OCI-M1 (cell line): ENCODE measurements around the gene CDK5RAP2.
A peak's percentile ranks its signal among the peaks of the same experiment; 100 is the strongest.
"Not testable (repeated sequence)": the region's sequence is repeated elsewhere in the genome, so short reads cannot be mapped to it uniquely, and the experiment has no call there.

Source experiments
- DNase-seq: peaks from one replicate; lab custom pipeline; 2025; lab: John Stamatoyannopoulos, UW

The CDK5RAP2 gene

GRCh38 chr9:120580051-120580896 is at the start of gene CDK5RAP2:
Gene CDK5RAP2 (minus strand): TSS chr9:120580167. CDS start chr9:120579978, 189 bp downstream.
- DNase-seq: peak; percentile 98

DNA sequence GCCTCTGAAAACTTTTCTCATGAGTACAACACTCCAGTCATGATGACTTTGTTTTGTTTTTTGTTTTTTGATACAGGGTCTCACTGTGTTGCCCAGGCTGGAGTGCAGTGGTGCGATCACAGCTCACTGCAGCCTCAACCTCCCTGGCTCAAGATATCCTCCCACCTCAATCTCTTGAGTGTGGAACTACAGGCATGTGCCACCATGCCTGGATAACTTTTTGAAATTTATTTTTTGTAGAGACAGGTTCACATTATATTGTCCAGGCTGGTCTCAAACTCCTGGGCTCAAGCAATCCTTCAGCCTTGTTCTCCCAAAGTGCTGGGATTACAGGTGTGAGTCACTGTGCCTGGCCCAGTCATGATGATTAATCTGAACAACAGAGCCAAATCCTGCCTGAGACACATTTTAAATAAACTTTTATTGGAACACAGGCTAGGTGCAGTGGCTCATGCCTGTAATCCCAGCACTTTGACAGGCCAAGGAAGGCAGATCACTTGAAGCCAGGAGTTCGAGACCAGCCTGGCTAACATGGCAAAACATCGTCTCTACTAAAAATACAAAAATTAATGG is 49.0 kb upstream of the CDK5RAP2 start:
- DNase-seq: not testable (repeated sequence)

- DNase-seq: no peak
These were observed 48.4 kb upstream of the CDK5RAP2 start for GRCh38 chr9:120628207-120628924.

DNA sequence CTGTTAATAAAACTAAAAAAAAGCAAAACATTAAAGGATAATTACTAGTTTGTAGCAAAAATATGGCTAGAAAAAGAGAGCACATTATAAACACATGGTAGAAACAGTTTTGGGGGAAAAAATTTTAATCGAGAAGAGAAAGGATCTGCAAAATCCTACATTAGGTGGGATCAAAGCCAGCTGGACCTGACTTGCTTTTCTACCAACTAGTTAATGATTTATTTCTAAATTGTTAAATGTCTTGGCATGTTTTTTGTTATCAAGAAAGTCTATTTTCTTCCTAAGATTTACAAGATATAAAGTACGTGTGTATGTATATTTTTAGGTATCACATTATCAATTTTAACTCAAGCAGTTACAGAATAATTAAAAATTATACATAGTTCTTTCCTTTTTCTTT is 47.1 kb upstream of the CDK5RAP2 start:
- DNase-seq: no peak

- no peak for DNase-seq
These were observed 46.5 kb upstream of the CDK5RAP2 start for GRCh38 chr9:120626512-120626911.

DNA sequence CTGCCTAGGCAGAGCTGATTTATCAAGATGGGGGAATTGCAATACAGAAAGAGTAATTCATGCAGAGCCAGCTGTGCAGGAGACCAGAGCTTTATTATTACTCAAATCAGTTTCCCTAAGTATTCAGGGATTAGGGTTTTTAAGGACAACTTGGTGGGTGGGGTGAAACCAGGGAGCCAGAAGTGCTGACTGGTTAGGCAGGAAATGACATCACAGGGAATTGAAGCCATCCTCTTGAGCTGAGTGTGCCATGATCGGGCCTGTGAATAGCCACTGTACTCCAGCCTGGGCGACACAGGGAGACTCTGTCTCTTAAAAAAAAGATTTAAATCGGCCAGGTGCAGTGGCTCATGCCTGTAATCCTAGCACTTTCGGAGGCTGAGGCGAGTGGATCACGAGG is 45.3 kb upstream of the CDK5RAP2 start:
- DNase-seq: no peak

- DNase-seq: no peak
These were observed 42.8 kb upstream of the CDK5RAP2 start for GRCh38 chr9:120622790-120623189.

DNA sequence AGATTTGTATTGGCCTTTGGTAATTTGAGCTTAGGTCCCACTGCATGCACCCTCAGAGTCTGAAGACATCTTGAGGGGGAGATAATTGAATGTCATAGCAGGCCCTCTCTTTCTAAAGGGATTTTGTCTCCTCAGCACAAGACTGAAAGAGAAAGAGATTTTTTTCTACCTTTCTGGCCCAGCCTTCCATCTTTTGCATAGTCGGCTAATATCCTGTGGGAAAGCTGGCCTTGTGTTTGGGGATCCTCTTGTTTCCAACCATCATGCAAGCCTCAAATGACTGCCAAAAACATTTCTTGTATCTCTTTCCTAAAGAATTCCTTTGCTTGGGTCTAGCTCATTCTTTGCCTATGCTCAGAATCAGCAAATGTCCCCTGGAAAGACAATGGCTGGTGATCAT is 42.0 kb upstream of the CDK5RAP2 start:
- DNase-seq: no peak

DNA sequence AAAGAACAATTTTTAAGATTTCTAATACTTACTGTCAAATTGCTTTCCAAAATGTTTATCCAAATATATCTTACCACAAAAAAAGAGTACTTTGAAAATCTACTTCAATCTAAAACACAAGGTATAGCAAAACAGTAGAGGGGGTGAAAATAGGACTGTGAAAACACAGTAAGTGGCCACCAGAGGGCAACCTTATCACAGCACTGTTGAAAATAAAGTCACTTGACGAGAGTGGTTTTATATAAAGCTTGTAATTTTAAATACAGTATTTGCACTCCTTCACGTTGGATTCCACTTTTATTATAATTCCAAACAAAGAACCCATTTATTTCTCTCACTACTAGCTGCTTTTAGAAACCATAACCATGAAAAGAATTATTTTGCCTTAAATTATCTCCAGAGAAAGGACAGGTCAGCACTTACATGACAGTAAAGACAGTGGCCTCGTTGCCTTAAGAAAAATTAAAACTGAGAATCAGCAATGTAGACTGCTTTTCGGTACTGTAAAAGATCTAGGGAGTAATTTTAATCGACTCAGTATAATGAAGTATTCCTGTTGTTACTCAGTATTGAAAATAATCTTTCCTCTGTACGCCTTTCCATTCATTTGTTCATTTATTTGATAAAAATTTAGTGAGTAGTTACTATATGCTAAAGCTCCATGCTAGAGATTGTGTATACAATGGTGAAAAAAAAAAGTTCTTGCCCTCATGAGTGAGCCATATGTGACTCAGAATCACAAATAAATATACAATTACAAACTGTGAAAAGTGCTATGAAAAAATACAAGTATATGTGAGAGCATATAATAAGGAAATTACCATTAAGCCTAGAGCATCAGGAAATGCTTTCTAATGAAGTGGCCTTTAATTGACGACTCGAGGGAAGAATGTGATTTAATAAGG is 40.0 kb upstream of the CDK5RAP2 start:
- DNase-seq: peak; percentile 85

DNA sequence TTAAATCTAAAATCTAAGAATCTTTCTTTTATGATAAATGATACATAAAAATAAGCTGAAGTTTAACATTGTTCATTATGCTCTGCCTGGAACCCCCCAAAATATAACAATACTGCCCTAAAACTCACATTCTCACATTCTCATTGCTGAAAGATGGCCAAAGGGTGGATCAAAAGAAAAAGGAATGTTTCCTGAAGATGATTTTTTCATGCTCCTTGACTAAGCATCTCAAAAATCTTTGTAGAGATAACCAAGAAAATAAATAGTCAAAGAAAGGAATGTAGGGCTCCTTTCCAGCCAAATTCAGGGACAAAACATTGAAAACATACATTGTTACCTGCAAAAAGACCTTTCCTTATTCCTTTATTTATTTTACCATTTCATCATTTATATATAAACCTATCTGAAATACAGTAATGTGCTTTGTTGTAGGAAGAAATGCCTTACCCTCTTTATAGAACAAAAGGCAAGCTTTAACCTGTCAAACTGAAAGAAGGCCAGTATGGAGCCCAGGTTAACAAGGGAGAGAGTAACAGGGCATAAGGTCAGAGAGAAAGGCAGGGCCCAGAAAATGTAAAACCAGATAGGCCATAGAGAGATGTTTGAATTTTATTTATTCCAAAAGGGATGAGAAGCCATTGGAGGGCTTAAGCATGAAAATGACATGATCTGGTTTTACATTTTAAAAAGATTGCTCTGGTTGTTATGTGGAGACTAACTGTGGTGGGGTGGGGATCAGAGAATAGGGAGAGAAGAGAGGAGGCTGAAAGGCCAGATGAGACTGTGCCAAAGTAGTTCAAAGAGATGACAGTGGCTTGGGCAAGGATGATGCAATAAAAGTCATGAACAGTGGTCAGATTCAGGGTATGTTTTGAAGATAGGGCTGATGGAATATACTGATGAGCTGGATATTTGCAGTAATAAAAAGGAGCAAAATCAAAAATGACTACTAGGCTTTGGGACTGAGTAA is 37.3 kb upstream of the CDK5RAP2 start:
- peak; percentile 68 for DNase-seq

- peak; percentile 44 for DNase-seq
These were observed 32.3 kb upstream of the CDK5RAP2 start for GRCh38 chr9:120612218-120612617.

DNA sequence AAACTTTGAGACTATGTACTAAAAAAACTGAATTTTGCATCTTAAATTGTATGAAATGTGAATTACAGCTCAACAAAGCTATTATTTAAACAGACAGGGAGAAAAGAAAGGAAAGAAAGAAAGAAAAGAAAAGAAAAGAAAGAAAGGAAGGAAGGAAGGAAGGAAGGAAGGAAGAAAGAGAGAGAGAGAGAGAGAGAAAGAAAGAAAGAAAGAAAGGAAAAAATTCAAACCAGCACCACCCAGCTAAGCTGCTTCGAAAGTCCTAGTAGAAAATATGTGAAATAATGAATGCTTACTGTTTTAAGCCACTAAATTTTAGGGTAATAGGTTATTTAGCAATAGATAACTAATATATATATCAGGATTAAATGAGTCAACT is 31.7 kb upstream of the CDK5RAP2 start:
- no peak for DNase-seq

DNA sequence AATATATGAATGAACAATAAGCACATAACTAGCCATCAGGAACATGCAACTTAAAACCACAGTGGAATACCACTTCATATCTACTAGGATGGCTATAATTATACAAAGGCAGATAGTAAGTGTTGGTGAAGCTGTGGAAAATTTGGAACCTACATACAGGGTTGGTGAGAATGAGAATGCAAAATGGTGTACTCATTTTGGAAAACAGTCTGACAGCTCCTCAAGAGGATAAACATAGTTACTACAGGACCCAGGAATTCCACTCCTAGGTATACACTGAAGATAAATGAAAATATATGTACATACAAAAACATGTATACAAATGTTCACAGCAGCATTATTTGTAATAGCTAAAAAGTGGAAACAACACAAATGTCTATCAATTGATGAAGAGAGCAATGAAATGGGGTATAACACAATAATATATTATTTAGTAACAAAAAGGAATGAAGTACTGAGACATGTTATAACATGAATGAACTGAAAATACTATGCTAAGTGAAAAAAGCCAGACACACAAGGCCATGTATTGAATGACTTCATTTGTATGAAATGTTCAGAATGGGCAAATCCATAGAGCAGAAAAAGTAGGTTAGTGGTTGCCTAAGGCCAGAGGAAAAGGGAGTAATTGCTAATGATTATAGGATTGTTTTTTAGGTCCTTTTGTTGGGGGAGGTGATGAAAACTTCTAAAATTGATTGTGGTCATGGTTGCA is 31.2 kb upstream of the CDK5RAP2 start:
- DNase-seq: peak; percentile 69

DNA sequence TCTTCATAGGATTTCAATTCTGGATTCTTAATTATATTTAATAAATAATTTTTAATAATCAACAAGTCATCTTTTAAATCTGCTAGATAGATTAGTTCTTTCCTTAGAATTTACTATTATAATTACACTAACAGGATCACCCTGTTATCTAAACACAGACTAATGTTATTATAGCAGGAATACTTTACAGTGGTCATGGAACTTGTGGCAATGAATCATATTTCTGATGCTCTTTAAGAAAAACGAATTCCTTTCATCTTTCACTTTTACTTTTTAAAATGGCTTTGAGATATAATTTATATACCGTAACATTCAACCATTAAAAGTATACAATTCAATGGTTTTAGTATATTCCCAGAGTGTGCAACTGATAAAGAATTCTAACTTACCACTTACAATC is 29.7 kb upstream of the CDK5RAP2 start:
- DNase-seq: no peak

- DNase-seq: no peak
These were observed 28.5 kb upstream of the CDK5RAP2 start for GRCh38 chr9:120608421-120608820.

GRCh38 chr9:120603591-120603990 is 23.6 kb upstream of the CDK5RAP2 start:
- DNase-seq: no peak

DNA sequence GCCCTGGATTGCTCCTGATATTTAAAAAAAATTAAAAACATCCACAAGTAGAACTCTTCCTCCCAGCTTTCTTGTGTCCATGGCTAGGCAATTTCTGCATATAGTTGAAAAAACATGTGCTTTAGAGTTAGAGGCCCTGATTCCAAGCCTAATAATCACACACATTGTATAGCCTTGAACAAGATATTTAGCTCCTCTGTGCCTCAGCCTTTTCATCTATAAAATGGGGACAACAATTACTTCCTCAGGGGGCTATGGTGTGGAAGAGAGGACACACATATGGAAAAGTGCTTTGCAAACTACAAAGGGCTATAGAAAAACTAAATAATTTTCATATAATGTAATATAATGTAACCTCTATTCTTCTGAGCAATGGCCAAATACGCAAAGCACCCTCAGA is 23.0 kb upstream of the CDK5RAP2 start:
- no peak for DNase-seq

GRCh38 chr9:120593955-120594277 is 13.9 kb upstream of the CDK5RAP2 start:
- DNase-seq: no peak

GRCh38 chr9:120593250-120593954 is 13.4 kb upstream of the CDK5RAP2 start:
- DNase-seq: no peak

DNA sequence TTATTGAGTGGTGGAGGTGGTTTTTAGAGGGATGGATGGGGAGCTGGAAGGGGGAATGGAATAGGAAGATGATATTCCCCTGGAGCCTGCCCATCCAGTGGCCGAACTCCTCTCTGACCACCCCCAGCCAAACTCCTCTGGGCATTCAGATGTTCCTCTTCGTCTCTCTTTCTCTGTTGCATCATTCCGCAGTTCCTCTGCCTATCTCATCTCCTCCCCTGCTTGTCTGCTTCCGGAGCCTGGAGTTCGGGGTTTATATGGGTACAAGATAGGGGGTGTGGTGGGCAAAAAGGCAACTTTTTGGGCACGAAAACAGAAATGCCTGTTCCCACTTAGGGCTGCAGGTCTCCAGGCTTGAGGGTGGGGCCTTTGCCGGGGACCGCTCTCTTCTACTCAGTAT is 12.2 kb upstream of the CDK5RAP2 start:
- no peak for DNase-seq
